ENCODE data around the gene POLR2J3.
"Not testable (repeated sequence)": the region's sequence is repeated elsewhere in the genome, so short reads cannot be mapped to it uniquely, and the experiment has no call there.

- not testable (repeated sequence) for TF ChIP-seq SP1, ZNF384 (IDR thresholded peaks at IDR 0.05)
Observed at GRCh38 chr7:102611675-102612325, 39.4 kb upstream of the POLR2J3 start.

Data from HEK293T (cell line).